ENCODE measurements around the gene PCDHGA12.

GRCh38 chr5:141477044-141477575, 46.8 kb downstream of the PCDHGA12 start:
- TF ChIP-seq CTCF (IDR thresholded peaks at IDR 0.05), result no peak
- no peak for TF ChIP-seq EZH2 (IDR thresholded peaks at IDR 0.05; ENCODE audit: borderline replicate concordance, insufficient read depth, low read depth, low read length, poor library complexity, severe bottlenecking)

Measured in B cell (primary cell).